Ishikawa (cell line): Measurements from ENCODE around the gene LST1.

Experiments used
- EP300 ChIP-seq: IDR thresholded peaks from 2 replicates; pipeline ENCODE4 v1.6.1; 2012; ENCODE audit warnings: borderline replicate concordance
- RAD21 ChIP-seq: IDR thresholded peaks from 2 replicates; pipeline ENCODE4 v1.6.1; 2012; ENCODE audit warnings: low read depth
- TAF1 ChIP-seq: IDR thresholded peaks from 2 replicates; pipeline ENCODE4 v1.6.1; 2012; ENCODE audit warnings: low read depth, mild to moderate bottlenecking
- TF ChIP-seq, protein P1 (sequence below): IDR thresholded peaks from 2 replicates; pipeline ENCODE4 v1.6.1; 2012
- TF ChIP-seq, protein P2 (sequence below): IDR thresholded peaks from 2 replicates; pipeline ENCODE4 v1.6.1; 2012; ENCODE audit warnings: low read depth, mild to moderate bottlenecking

DNA sequence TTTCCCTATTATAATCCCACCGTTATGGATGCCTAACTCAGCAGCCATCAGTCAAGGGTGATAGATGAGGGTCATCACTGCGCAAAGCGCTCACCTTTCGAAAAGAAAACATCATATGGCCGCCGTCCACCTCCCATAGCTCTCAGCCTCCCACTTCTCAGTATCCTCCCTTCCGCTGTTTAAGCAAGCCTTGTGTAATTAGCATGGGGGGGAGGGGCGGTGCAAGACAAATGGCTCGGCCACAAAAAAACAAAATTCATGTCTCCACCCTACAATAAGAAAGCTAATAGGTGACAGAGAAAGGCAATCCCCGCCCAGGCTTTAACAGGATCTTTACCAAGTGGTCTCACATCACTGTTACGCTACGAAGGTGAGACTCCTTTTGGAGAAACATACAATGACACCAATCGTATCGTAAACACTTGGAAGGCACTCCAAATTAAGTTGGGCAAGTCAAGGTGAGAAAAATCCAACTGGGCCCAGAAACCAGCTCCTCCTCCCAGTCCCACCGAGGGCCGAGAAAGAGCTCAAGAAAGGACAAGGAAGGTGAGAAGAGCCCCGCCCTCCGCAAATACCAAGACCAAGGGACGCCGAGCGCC is 44.9 kb upstream of the LST1 start:
- TF ChIP-seq, protein P1, sequence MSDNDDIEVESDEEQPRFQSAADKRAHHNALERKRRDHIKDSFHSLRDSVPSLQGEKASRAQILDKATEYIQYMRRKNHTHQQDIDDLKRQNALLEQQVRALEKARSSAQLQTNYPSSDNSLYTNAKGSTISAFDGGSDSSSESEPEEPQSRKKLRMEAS: no peak
- TF ChIP-seq TAF1 (no peak), RAD21 (no peak), EP300 (no peak)
- TF ChIP-seq, protein P2, sequence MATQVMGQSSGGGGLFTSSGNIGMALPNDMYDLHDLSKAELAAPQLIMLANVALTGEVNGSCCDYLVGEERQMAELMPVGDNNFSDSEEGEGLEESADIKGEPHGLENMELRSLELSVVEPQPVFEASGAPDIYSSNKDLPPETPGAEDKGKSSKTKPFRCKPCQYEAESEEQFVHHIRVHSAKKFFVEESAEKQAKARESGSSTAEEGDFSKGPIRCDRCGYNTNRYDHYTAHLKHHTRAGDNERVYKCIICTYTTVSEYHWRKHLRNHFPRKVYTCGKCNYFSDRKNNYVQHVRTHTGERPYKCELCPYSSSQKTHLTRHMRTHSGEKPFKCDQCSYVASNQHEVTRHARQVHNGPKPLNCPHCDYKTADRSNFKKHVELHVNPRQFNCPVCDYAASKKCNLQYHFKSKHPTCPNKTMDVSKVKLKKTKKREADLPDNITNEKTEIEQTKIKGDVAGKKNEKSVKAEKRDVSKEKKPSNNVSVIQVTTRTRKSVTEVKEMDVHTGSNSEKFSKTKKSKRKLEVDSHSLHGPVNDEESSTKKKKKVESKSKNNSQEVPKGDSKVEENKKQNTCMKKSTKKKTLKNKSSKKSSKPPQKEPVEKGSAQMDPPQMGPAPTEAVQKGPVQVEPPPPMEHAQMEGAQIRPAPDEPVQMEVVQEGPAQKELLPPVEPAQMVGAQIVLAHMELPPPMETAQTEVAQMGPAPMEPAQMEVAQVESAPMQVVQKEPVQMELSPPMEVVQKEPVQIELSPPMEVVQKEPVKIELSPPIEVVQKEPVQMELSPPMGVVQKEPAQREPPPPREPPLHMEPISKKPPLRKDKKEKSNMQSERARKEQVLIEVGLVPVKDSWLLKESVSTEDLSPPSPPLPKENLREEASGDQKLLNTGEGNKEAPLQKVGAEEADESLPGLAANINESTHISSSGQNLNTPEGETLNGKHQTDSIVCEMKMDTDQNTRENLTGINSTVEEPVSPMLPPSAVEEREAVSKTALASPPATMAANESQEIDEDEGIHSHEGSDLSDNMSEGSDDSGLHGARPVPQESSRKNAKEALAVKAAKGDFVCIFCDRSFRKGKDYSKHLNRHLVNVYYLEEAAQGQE: no peak
